HG03097 (cell line): ENCODE results near the gene GPBP1.
"Not testable (repeated sequence)": the region's sequence is repeated elsewhere in the genome, so short reads cannot be mapped to it uniquely, and the experiment has no call there.

Experiments
- ATAC-seq: cut with Tn5 transposase; IDR thresholded peaks from one replicate; pipeline ENCODE4 v1.9.1; 2021; ENCODE audit not compliant: unreplicated experiment, low FRiP score

GPBP1 gene

GRCh38 chr5:57173319-57174127 is at the start of gene GPBP1:
Gene GPBP1 (plus strand): TSS chr5:57174059. CDS start chr5:57214131, 40,072 bp downstream.
- ATAC-seq: peak; percentile 75

- no peak for ATAC-seq
Observed at GRCh38 chr5:57128325-57128724, 45.5 kb upstream of the GPBP1 start.

- ATAC-seq: no peak
Observed at GRCh38 chr5:57133574-57133973, 40.3 kb upstream of the GPBP1 start.

- ATAC-seq: no peak
Observed at GRCh38 chr5:57137401-57137800, 36.5 kb upstream of the GPBP1 start.

GRCh38 chr5:57152316-57152715 is 21.5 kb upstream of the GPBP1 start:
- ATAC-seq: no peak

GRCh38 chr5:57155033-57155432 is 18.8 kb upstream of the GPBP1 start:
- ATAC-seq: no peak

GRCh38 chr5:57157131-57157530 is 16.7 kb upstream of the GPBP1 start:
- ATAC-seq: no peak

GRCh38 chr5:57157666-57158065 is 16.2 kb upstream of the GPBP1 start:
- ATAC-seq: no peak

- no peak for ATAC-seq
Observed at GRCh38 chr5:57163553-57164006, 10.3 kb upstream of the GPBP1 start.

- no peak for ATAC-seq
Observed at GRCh38 chr5:57164124-57164523, 9.7 kb upstream of the GPBP1 start.

GRCh38 chr5:57165171-57165570 is 8.7 kb upstream of the GPBP1 start:
- ATAC-seq: not testable (repeated sequence)

GRCh38 chr5:57166276-57166675 is 7.6 kb upstream of the GPBP1 start:
- ATAC-seq: peak; percentile 45

GRCh38 chr5:57167201-57167600 is 6.7 kb upstream of the GPBP1 start:
- ATAC-seq: no peak

GRCh38 chr5:57170116-57170515 is 3.7 kb upstream of the GPBP1 start:
- not testable (repeated sequence) for ATAC-seq

- ATAC-seq: no peak
Observed at GRCh38 chr5:57171816-57172465, 1.9 kb upstream of the GPBP1 start.

- ATAC-seq: no peak
Observed at GRCh38 chr5:57172466-57173318, 1.2 kb upstream of the GPBP1 start.

GRCh38 chr5:57174128-57174889 is 450 bp downstream of the GPBP1 start:
- peak; percentile 0 for ATAC-seq

- ATAC-seq: no peak
Observed at GRCh38 chr5:57174890-57175510, 1.1 kb downstream of the GPBP1 start.

GRCh38 chr5:57175551-57176309 is 1.9 kb downstream of the GPBP1 start:
- ATAC-seq: no peak
